ENCODE results near the gene PADI1.
A peak's percentile ranks its signal among the peaks of the same experiment; 100 is the strongest.

PADI1 gene

GRCh38 chr1:17214876-17215544 is 10.1 kb downstream of the PADI1 start:
- DNase-seq: no peak

DNA sequence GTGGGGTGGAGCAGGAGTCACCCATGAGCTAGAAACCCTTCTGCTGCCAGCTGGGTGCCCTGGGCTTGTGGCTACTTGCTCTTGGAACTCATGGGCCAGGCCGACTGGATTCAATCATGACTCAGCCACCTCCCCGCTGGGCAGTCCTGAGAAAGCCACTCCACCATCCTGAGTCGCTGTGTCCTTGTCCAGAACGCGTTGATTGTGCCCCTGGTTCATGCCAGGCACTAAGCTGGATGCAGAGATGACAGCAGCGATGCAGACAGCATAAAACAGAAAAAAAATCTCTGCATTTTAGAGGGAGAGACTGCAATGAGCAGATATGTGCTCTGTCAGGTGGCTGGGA is 10.6 kb downstream of the PADI1 start:
- DNase-seq: no peak

GRCh38 chr1:17216078-17216477 is 11.2 kb downstream of the PADI1 start:
- no peak for DNase-seq

- DNase-seq: no peak
Measured at GRCh38 chr1:17217607-17218006, 12.7 kb downstream of the PADI1 start.

DNA sequence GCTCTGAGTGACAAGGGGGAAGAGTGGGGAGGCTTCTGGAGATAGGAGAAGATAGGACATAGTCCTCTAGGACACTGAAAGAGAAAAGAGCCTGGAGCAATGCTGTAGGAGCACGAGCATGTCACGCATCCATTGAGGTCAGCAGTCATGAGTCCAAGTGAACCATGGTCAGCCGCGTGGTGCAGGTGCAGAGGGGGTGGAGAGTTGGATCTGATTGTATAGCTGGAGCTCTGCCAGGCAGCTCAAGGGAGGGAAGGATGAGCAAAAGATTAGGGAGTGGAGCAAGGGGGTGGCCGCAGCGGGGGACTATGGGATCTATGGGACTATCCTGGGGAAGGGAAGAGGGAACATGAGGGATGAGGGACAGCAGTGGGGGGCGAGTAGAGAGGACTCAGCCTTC is 14.0 kb downstream of the PADI1 start:
- DNase-seq: no peak

DNA sequence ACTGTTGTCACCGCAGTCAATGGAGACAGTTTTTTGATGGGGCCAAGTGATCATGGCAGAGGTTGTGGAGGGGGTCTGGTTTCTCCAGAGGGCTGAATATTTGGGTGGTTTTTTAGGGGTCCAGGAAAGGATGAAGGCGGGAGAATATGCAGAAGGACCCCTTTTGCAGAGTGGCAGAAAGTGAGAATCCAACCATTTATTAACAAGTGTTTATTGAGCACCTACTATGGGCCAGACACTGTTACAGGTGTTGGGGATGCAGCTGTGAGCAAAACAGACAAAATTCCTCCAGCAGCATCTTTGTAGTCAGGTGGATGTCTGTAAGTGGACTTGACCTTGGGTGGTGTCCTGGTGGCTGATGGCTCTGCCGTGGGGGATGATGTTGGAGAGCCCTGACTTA is 15.4 kb downstream of the PADI1 start:
- DNase-seq: no peak

DNA sequence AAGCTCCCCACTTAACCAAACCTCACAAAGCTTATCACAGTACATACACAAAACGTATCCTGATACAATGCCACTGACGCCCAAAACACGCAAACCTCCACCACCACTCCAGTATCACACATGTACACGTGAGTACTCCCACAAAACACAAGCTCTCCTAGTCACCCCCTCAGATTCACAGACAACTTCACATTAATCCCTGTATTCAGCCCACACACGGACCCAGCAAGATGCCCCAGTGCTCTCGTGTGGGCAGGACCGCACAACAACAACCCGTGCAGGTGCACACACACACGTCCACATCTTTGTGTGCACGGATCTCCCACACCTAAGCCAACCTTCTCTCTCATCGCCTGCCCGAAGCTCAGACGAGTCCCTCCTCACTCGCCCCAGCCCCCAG is 17.6 kb downstream of the PADI1 start:
- DNase-seq: no peak

DNA sequence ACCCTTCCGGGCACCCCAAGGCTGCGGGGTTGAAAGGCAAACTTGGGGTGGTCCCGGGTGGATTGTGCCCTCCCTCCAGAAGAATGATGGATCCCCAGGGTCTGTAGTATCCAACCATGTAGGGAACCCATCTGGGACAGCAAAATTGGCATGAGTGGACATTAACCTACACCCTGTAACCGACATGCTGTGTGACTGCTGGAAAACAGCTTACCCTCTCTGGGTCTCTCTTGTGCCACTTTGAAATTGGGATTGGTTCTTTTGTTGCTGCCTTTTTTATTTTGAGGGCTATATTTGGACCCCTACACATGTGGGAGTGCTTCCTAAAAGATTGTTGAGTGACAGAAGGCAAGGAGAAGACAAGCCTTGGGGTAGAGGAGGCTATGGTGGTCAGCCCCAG is 19.5 kb downstream of the PADI1 start:
- DNase-seq: no peak

GRCh38 chr1:17225140-17225539 is 20.2 kb downstream of the PADI1 start:
- no peak for DNase-seq

DNA sequence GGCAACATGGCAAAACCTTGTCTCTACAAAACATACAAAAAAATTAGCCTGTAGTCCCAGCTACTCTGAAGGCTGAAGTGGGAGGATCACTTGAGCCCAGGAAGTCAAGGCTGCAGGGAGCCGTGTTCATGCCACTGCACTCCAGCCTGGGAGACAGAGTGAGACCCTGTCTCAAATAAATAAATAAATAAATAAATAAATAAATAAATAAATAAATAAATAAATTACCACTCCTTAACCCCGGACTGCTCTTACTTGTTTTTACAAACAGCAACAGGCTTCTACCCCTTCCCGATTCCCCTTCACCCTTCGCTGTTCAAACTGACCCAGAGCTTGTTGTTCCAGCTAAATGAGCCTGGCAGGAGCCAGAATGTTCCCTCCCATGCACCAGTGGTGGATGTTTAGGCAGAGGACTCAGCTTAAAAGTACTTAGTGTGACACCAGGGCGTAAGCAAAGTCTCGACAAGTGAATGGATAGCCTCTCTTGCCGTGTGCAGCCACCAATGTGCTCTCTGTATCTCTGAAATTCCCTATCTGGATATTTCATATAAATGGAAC is 22.5 kb downstream of the PADI1 start:
- DNase-seq: no peak

DNA sequence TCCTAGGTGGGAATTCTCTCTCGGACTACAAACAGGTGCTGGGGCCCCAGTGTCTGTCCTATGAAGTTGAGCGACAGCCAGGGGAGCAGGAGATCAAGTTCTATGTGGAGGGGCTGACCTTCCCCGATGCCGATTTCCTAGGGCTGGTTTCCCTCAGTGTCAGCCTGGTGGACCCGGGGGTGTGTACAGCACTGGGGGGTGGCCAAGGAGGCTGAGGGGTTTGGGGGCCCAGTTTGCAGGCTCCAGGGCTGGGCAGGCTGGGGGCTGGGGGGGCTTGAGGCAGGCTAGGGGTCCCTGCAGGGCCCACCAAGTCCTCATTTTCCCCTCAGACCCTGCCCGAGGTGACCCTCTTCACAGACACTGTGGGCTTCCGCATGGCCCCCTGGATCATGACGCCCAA is 23.7 kb downstream of the PADI1 start:
- DNase-seq: no peak

- no peak for DNase-seq
Measured at GRCh38 chr1:17229379-17229778, 24.5 kb downstream of the PADI1 start.

GRCh38 chr1:17230106-17230505 is 25.2 kb downstream of the PADI1 start:
- DNase-seq: no peak

- DNase-seq: no peak
Measured at GRCh38 chr1:17230671-17231310, 25.9 kb downstream of the PADI1 start.

DNA sequence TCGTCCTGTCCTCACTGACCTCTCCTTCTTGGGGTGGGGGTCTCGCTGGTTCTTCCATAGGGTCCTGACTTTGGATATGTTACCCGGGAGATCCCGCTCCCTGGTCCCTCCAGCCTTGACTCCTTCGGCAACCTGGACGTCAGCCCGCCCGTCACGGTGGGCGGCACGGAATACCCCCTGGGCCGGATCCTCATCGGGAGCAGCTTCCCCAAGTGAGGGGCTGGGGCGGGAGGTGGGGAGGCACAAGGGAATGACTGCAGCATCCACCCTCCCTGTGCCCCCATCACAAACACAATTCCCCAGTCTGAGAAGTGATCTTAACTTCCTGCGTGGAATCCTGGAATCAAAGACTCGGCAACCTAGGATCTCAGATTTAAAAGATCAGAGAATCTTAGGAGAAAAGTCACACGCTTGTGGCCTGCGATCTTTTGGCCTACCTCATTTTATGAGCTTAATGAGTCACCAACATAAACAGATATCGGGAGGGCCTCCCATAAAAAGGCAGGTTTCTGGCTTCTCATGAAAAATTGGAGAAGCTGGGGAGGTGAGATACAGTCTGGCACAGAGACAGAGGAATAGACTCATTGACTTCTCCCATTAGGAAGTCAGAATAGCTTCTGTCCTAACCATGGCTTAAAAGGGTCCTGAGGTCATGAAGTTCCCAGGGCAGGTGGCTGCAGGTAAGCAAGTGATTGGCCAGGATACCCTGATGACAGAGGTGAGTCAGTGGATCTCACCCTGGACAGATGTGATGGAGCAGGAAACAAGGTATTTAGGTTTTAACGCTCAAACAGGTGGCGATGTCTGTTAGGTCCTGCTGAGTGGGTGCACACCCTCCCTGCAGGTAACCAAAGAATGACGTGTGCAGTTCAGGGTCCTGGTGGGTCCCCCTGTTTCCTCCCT is 28.1 kb downstream of the PADI1 start:
- no peak for DNase-seq

DNA sequence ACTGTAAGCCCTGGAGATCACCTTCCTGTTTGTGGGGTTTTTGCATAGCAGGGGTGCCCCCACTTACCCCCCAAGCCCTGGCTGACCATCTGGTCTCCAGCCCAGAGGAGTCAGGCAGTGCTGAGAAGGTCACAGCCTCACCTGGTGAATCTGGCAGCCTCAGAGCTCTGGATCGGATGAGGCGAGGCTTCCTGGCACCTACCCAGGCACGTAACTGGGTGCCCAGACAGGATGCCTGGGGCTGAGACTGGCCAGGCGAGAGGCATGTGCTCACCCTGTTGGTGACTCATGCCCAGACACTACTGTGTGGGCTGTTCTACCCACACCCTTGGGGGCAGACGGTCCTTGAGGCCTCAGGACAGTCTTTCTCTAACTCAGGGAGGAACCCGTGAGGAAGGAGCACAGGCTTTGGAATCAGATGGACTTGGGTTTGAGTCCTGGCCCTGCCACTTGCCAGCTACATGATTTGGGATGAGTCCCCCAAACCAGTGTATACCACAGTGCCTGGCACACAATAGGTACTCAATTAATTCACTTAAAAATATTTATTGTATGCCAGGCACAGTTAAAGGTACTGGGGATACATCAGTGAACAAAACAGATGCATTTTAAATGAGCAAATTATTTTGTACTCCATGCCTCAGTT is 28.9 kb downstream of the PADI1 start:
- DNase-seq: peak in 28 of 56 donors; percentile 1 to 51 (median 22)

DNA sequence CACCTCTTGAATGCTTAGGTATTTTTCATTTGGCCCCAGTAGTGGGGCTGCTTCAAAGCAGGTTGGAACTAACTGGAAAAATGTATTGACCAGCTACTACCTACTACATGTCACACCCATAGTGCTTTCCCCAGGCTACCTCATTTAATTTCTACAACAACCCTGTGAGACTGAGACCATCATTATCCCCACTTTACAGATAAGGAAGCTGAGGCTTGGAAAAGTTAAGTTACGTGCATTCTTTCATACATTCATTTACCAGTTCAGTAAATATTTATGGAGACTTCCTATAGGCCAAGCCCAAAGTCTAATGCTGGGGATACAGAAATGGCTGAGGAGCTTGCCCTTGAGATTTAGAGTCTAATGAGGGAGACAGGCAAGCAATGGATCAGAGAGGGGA is 29.5 kb downstream of the PADI1 start:
- no peak for DNase-seq

GRCh38 chr1:17235135-17235885 is 30.4 kb downstream of the PADI1 start:
- no peak for DNase-seq

DNA sequence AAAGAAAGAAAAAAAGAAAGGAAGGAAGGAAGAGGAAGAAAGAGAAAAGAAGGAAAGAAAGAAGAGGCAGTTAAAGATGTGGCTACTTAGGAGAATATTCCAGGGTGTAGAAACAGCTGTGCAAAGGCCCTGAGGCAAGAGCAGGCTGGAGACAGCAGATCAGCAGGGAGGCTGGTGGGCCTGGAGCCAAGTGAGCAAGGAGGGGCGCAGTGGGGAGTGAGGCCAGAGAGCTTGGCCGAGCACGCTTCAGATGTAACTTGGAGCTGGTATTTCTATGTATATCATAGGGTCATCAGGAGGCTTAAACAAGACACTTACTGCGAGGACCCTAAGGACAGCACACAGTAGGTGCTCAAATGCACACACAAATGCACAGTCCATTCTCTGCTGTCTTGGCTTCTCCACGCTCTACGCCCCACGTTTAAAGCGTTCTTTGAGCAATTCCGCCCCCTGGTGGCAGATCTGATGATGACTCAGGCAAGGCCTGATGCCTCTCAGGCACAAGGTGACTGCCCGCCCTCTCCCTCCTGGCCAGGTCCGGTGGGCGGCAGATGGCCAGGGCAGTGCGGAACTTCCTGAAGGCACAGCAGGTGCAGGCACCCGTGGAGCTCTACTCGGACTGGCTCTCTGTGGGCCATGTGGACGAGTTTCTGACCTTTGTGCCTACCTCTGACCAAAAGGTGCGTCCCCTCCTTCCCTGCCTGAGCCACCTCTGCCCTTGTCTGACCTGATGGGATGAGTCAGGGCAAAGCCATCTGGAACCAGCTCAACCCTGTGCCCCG is 32.0 kb downstream of the PADI1 start:
- DNase-seq: peak in 53 of 56 donors; percentile 1 to 92 (median 64)

GRCh38 chr1:17237561-17237903 is 32.6 kb downstream of the PADI1 start:
- DNase-seq: no peak

Measured in nucleus accumbens (tissue), 56 donors.